Esophagus muscularis mucosa (tissue), 4 donors: ENCODE measurements around the gene GLRA3. TPM values are rescaled to one million over a fixed set of nuclear protein-coding genes. Genes with fewer than 3 reads are reported as not detected.

Experiments
- DNase-seq: peaks from one replicate; pipeline ENCODE4 v3.0.0-alpha.2; 2017; ENCODE audit errors: extremely low spot score
- H3K27ac ChIP-seq, 4 donors: fragments of 200-600 bp; sonication (generic); replicated peaks in 1 of 4; 1 replicate in 3 of 4; 2 replicates in 1 of 4; pipeline ENCODE4 v1.5.1; 2016 to 2019; ENCODE audit warnings: mild to moderate bottlenecking in 1 of 4
- H3K27me3 ChIP-seq, 4 donors: fragments of 200-600 bp; sonication (generic); one replicate each; pipeline versions ENCODE4 v1.5.1 to v1.6.0; 2016 to 2019
- H3K36me3 ChIP-seq, 4 donors: fragments of 200-600 bp; sonication (generic); one replicate each; pipeline ENCODE4 v1.5.1; 2016 to 2019
- H3K4me1 ChIP-seq, 4 donors: fragments of 200-600 bp; sonication (generic); one replicate each; pipeline ENCODE4 v1.5.1; 2016 to 2019
- H3K4me3 ChIP-seq, 4 donors: fragments of 200-600 bp; sonication (generic); 1 replicate in 2 of 4; 2 replicates in 2 of 4; pipeline ENCODE4 v1.5.1; 2016 to 2019; ENCODE audit warnings: mild to moderate bottlenecking in 4 of 4, moderate library complexity in 1 of 4
- H3K9me3 ChIP-seq, 4 donors: fragments of 200-600 bp; sonication (generic); 1 replicate in 3 of 4; 2 replicates in 1 of 4; pipeline ENCODE4 v1.5.1; 2016 to 2019
- EP300 ChIP-seq: sonication (generic); formaldehyde crosslinking; IDR thresholded peaks from one replicate; pipeline ENCODE4 v1.6.1; 2017; ENCODE audit warnings: antibody characterized with exemption
- POLR2A ChIP-seq: fragments of 450-650 bp; IDR thresholded peaks from one replicate; pipeline ENCODE4 v1.6.1; 2017; ENCODE audit warnings: antibody characterized with exemption, moderate library complexity, mild to moderate bottlenecking, low read depth
- POLR2AphosphoS5 ChIP-seq, 2 donors: sonication (generic); formaldehyde crosslinking; IDR thresholded peaks; one replicate each; pipeline ENCODE4 v1.6.1; 2017; ENCODE audit warnings: antibody characterized with exemption in 2 of 2
- WGBS: methylation state at CpG from one replicate; pipeline ENCODE4 v1.1.5; 2018; 5-methylcytosine and 5-hydroxymethylcytosine counted together
- intact Hi-C: fragments of 100-400 bp; cut with DNase I; formaldehyde crosslinking; loops from one replicate; pipeline ENCODE4 v1.15.1; 2023
- total RNA-seq, 4 donors: library from RNA; depleted of rRNA; stranded (reverse); fragments of >200 nt; gene quantifications; one replicate each; pipeline versions ENCODE4 v1.1.0 to v1.2.1, GENCODE V29; 2016
- TF ChIP-seq, protein P1 (sequence below), 3 experiments: fragments of 200-600 bp in 2 of 3; fragments of 450-650 bp in 1 of 3; sonication (generic) in 2 of 3; IDR thresholded peaks; one replicate each; pipeline ENCODE4 v1.5.1; 2017 to 2019; ENCODE audit warnings: antibody characterized with exemption in 3 of 3, mild to moderate bottlenecking in 2 of 3, moderate library complexity in 1 of 3

Gene GLRA3
- total RNA-seq, 4 donors from 2014 or later = under 0.01 to 0.39 (median 0.11) TPM; not detected in 1

- TF ChIP-seq POLR2AphosphoS5 (IDR thresholded peaks at IDR 0.05) = no peak
- no peak for TF ChIP-seq EP300
- TF ChIP-seq, protein P1, sequence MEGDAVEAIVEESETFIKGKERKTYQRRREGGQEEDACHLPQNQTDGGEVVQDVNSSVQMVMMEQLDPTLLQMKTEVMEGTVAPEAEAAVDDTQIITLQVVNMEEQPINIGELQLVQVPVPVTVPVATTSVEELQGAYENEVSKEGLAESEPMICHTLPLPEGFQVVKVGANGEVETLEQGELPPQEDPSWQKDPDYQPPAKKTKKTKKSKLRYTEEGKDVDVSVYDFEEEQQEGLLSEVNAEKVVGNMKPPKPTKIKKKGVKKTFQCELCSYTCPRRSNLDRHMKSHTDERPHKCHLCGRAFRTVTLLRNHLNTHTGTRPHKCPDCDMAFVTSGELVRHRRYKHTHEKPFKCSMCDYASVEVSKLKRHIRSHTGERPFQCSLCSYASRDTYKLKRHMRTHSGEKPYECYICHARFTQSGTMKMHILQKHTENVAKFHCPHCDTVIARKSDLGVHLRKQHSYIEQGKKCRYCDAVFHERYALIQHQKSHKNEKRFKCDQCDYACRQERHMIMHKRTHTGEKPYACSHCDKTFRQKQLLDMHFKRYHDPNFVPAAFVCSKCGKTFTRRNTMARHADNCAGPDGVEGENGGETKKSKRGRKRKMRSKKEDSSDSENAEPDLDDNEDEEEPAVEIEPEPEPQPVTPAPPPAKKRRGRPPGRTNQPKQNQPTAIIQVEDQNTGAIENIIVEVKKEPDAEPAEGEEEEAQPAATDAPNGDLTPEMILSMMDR (IDR thresholded peaks at IDR 0.05) = no peak
- TF ChIP-seq POLR2A = no peak
- no peaks in the 10 kb centered on the region for H3K9me3 ChIP-seq
- H3K4me1 ChIP-seq = no peaks in the 10 kb centered on the region
- no peaks in the 10 kb centered on the region for H3K27me3 ChIP-seq
- DNase-seq = no peak
- no peak overlapping the region for H3K27ac ChIP-seq
- WGBS = 40% methylated on average over 2 of the region's 2 CpGs
- no peak overlapping the region for H3K4me3 ChIP-seq
- intact Hi-C loops = loop anchor here (5.0 kb wide), 1 partner anchor 347 kb away; no protein-coding TSS in a partner anchor
- H3K36me3 ChIP-seq = no peaks in the 10 kb centered on the region
Observed at GRCh38 chr4:174713821-174714220, 115.2 kb downstream of the GLRA3 start.

GRCh38 chr4:174713181-174713580 lies 115.9 kb downstream of the GLRA3 start:
- TF ChIP-seq POLR2AphosphoS5 (IDR thresholded peaks at IDR 0.05) (no peak), POLR2A (no peak), EP300 (no peak)
- TF ChIP-seq, protein P1 (IDR thresholded peaks at IDR 0.05) = no peak
- Histone ChIP-seq H3K4me3 (no peak overlapping the region), H3K27me3 (no peaks in the 10 kb centered on the region), H3K4me1 (no peaks in the 10 kb centered on the region), H3K27ac (no peak overlapping the region), H3K9me3 (no peaks in the 10 kb centered on the region), H3K36me3 (no peaks in the 10 kb centered on the region)
- WGBS = 52% methylated on average over 2 of the region's 2 CpGs
- DNase-seq = no peak
- intact Hi-C loops = loop anchor here (5.0 kb wide), 1 partner anchor 346 kb away; no protein-coding TSS in a partner anchor

DNA sequence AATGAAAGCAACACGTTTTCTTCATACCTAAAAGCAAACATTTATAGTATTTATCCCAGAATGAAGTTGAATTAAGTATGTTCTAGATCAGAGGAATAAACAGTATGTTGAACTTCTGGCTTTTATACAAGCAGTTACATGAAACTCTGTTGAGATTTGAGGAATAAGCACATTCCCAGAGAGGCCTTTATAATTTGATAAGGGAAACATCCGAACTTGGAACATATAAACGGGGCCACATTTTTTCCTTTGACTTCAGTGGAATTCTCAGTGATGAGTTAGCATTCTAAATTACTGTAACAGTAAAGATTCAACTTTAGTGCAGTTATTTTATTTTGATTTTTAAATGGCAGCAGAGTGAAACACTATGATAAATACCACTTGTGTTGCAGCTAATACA lies 119.5 kb downstream of the GLRA3 start:
- H3K27ac ChIP-seq = no peak overlapping the region
- intact Hi-C loops = no loop called here
- DNase-seq = no peak
- 50% methylated on average over 3 of the region's 3 CpGs for WGBS
- no peak overlapping the region for H3K4me3 ChIP-seq
- H3K27me3 ChIP-seq = no peaks in the 10 kb centered on the region
- H3K4me1 ChIP-seq = no peaks in the 10 kb centered on the region
- TF ChIP-seq, protein P1 (IDR thresholded peaks at IDR 0.05) = no peak
- TF ChIP-seq POLR2A (no peak), POLR2AphosphoS5 (IDR thresholded peaks at IDR 0.05) (no peak), EP300 (no peak)
- no peaks in the 10 kb centered on the region for H3K9me3 ChIP-seq
- no peaks in the 10 kb centered on the region for H3K36me3 ChIP-seq

GRCh38 chr4:174708381-174708780 lies 120.7 kb downstream of the GLRA3 start:
- intact Hi-C loops = no loop called here
- WGBS = 56% methylated on average over 3 of the region's 3 CpGs

More at GRCh38 chr4:174708381-174708780, 120.7 kb downstream of the GLRA3 start:
- no peaks in the 10 kb centered on the region for H3K9me3 ChIP-seq
- TF ChIP-seq, protein P1 (IDR thresholded peaks at IDR 0.05) = no peak
- no peak for TF ChIP-seq POLR2A
- TF ChIP-seq EP300 = no peak
- TF ChIP-seq POLR2AphosphoS5 (IDR thresholded peaks at IDR 0.05) = no peak
- H3K4me1 ChIP-seq = no peaks in the 10 kb centered on the region
- no peak overlapping the region for H3K27ac ChIP-seq
- DNase-seq = no peak
- H3K4me3 ChIP-seq = no peak overlapping the region
- H3K36me3 ChIP-seq = no peaks in the 10 kb centered on the region
- H3K27me3 ChIP-seq = no peaks in the 10 kb centered on the region
